Measurements from ENCODE around the gene LEKR1. TPM values are rescaled to one million over a fixed set of nuclear protein-coding genes. Genes with fewer than 3 reads are reported as not detected.

Gene LEKR1
- total RNA-seq, 1 donor from 2014 or later, result 2.3 TPM

- DNase-seq (ENCODE audit: low read depth), result no peak
- H3K27me3 ChIP-seq (ENCODE audit: control insufficient read depth, insufficient read depth, low read length), result no peaks in the 10 kb centered on the region
Measured at GRCh38 chr3:156985711-156986110, 159.6 kb downstream of the LEKR1 start.

GRCh38 chr3:156987946-156988345 lies 161.8 kb downstream of the LEKR1 start:
- no peak for DNase-seq (ENCODE audit: low read depth)
- no peaks in the 10 kb centered on the region for H3K27me3 ChIP-seq (ENCODE audit: control insufficient read depth, insufficient read depth, low read length)
- TF ChIP-seq CTCF (IDR thresholded peaks at IDR 0.05; ENCODE audit: insufficient read depth, low read length, poor library complexity, severe bottlenecking), result no peak
- no peak overlapping the region for H3K4me3 ChIP-seq (ENCODE audit: low read depth, low read length)
- no peaks in the 10 kb centered on the region for H3K36me3 ChIP-seq (ENCODE audit: control insufficient read depth, insufficient read depth, low read length)

More at GRCh38 chr3:156985711-156986110, 159.6 kb downstream of the LEKR1 start:
- Histone ChIP-seq H3K36me3 (ENCODE audit: control insufficient read depth, insufficient read depth, low read length) (no peaks in the 10 kb centered on the region), H3K4me3 (ENCODE audit: low read depth, low read length) (no peak overlapping the region)
- TF ChIP-seq CTCF (IDR thresholded peaks at IDR 0.05; ENCODE audit: insufficient read depth, low read length, poor library complexity, severe bottlenecking), result no peak

GRCh38 chr3:156997351-156997750 lies 171.2 kb downstream of the LEKR1 start:
- no peak overlapping the region for H3K4me3 ChIP-seq (ENCODE audit: low read depth, low read length)
- no peaks in the 10 kb centered on the region for H3K36me3 ChIP-seq (ENCODE audit: control insufficient read depth, insufficient read depth, low read length)
- no peak for DNase-seq (ENCODE audit: low read depth)
- no peak for TF ChIP-seq CTCF (IDR thresholded peaks at IDR 0.05; ENCODE audit: insufficient read depth, low read length, poor library complexity, severe bottlenecking)
- H3K27me3 ChIP-seq (ENCODE audit: control insufficient read depth, insufficient read depth, low read length), result no peaks in the 10 kb centered on the region

GRCh38 chr3:157001221-157001957 lies 175.2 kb downstream of the LEKR1 start:
- Histone ChIP-seq H3K36me3 (ENCODE audit: control insufficient read depth, insufficient read depth, low read length) (no peaks in the 10 kb centered on the region), H3K4me3 (ENCODE audit: low read depth, low read length) (no peak overlapping the region), H3K27me3 (ENCODE audit: control insufficient read depth, insufficient read depth, low read length) (no peaks in the 10 kb centered on the region)
- no peak for TF ChIP-seq CTCF (IDR thresholded peaks at IDR 0.05; ENCODE audit: insufficient read depth, low read length, poor library complexity, severe bottlenecking)
- no peak for DNase-seq (ENCODE audit: low read depth)

GRCh38 chr3:157021679-157022078 lies 195.5 kb downstream of the LEKR1 start:
- no peak for TF ChIP-seq CTCF (IDR thresholded peaks at IDR 0.05; ENCODE audit: insufficient read depth, low read length, poor library complexity, severe bottlenecking)
- H3K27me3 ChIP-seq (ENCODE audit: control insufficient read depth, insufficient read depth, low read length), result no peaks in the 10 kb centered on the region
- no peak for DNase-seq (ENCODE audit: low read depth)
- H3K36me3 ChIP-seq (ENCODE audit: control insufficient read depth, insufficient read depth, low read length), result no peaks in the 10 kb centered on the region
- no peak overlapping the region for H3K4me3 ChIP-seq (ENCODE audit: low read depth, low read length)

GRCh38 chr3:157023226-157023625 lies 197.1 kb downstream of the LEKR1 start:
- H3K36me3 ChIP-seq (ENCODE audit: control insufficient read depth, insufficient read depth, low read length), result no peaks in the 10 kb centered on the region
- H3K27me3 ChIP-seq (ENCODE audit: control insufficient read depth, insufficient read depth, low read length), result no peaks in the 10 kb centered on the region
- no peak overlapping the region for H3K4me3 ChIP-seq (ENCODE audit: low read depth, low read length)
- DNase-seq (ENCODE audit: low read depth), result no peak
- no peak for TF ChIP-seq CTCF (IDR thresholded peaks at IDR 0.05; ENCODE audit: insufficient read depth, low read length, poor library complexity, severe bottlenecking)
